GM19238 (cell line): ENCODE data around the gene MBD3.
A peak's percentile ranks its signal among the peaks of the same experiment; 100 is the strongest.
"Not testable (repeated sequence)": the region's sequence is repeated elsewhere in the genome, so short reads cannot be mapped to it uniquely, and the experiment has no call there.

Experiments used
- DNase-seq: peaks from one replicate; pipeline ENCODE4 v3.0.0; 2011; ENCODE audit warnings: low spot score; ENCODE audit not compliant: insufficient read length

The MBD3 gene, protein sequence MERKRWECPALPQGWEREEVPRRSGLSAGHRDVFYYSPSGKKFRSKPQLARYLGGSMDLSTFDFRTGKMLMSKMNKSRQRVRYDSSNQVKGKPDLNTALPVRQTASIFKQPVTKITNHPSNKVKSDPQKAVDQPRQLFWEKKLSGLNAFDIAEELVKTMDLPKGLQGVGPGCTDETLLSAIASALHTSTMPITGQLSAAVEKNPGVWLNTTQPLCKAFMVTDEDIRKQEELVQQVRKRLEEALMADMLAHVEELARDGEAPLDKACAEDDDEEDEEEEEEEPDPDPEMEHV

DNA sequence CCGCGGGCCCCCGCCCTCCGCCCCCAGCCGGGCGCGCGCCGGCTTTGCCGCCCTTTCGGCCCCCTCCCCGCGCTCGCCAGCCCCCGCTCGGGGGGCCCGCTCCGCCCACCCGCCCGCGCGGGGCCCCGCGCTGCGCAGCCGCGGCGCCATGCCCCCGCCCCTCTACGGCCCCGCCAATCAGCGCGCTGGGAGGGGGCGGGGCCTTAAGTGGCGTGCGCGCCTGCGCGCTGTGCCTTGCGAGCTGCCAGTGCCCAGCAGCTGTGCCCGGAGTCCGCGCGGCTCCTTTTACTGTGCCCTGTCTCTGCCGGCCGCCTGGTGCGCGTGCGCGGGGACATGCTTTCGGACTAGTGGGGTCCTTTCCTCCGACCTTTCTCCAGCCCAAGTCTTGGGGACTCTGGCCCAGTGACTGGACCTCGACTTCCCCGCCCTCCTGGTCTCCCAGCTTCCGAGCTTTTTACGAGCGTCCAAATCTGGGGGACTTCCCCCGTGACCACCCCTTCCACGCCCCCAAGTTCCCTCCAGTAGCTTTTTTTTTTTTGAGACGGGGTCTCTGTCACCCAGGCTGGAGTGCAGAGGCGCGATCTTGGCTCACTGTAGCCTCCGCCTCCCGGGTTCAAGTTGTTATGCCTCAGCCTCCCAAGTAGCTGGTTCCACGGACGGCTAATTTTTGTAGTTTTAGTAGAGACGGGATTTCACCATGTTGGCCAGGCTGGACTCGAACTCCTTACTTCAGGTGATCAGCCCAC lies at the start of gene MBD3:
Gene MBD3, minus strand, starts transcription at position 111 of the 746 bp plus-strand sequence. CDS start 234 bp downstream, outside the sequence.
- DNase-seq = peak; percentile 98

DNA sequence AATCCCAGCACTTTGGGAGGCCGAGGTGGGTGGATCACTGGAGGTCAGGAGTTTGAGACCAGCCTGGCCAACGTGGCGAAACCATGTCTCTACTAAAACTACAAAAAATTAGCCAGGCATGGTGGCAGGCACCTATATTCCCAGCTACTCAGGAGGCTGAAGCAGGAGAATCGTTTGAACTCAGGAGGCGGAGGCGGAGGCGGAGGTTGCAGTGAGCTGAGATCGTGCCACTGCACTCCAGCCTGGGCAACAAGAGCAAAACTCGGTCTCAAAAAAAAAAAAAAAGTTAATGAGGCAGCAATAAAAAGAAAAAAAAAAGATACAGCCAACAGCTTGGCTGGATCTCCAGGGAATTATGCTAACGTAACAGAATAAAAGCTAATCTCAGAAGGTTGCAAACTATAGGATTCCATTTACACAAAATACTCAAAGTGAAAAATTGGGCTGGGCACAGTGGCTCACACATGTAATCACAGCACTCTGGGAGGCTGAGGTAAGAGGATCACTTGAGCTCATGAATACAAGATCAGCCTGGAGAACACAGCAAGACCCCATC lies 48.3 kb upstream of the MBD3 start:
- not testable (repeated sequence) for DNase-seq

DNA sequence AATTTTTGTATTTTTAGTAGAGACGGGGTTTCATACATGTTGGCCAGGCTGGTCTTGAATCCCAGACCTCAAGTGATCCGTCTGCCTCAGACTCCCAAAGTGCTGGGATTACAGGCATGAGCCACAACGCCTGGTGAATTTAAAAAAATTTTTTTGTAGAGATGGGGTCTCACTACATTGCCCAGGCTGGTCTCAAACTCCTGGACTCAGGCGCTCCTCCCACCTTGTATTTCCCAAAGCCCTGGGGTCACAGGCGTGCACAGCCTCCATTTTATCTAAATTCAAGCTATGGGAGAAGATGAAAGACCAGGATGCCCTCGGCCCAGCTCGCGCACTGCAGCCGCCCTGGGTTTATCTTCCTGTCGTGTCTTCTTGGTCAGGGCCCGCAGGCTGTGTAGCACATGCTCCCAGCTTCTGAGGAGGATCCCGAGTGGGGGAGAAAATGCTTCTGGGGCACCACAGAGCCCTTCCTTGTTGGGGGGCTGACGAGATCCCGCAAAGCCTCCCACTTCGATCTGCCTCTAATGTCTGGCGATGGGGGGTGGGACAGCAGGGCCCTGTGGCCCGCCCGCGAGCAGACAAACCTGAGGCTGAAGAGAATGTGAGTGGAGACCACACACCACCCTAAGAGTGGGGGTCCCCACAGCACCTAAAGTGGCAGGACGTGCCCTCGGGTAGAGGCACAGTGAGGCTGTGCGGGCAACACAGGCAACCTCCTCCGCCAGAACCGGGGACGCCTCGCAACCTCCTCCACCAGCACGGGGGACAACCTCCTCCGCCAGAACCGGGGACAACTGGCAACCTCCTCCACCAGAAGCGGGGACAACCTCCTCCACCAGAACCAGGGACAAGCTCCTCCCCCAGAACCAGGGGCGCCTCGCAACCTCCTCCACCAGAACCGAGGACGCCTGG lies 43.9 kb upstream of the MBD3 start:
- DNase-seq = no peak

DNA sequence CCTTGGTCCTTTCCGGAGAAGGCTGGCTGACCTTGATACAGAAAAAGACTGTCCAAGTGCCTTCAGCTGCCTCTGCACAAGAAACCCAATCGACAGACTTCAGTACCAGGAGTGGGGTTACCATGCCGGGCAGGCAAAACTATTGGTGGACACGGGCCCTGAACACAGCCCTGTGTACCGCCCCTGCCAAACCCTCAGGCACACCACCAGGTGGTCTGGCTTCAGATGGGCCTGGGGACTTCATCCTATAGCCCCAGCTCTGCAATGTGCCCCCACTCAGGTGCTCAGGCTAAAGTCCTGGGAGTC lies 42.2 kb upstream of the MBD3 start:
- no peak for DNase-seq

DNA sequence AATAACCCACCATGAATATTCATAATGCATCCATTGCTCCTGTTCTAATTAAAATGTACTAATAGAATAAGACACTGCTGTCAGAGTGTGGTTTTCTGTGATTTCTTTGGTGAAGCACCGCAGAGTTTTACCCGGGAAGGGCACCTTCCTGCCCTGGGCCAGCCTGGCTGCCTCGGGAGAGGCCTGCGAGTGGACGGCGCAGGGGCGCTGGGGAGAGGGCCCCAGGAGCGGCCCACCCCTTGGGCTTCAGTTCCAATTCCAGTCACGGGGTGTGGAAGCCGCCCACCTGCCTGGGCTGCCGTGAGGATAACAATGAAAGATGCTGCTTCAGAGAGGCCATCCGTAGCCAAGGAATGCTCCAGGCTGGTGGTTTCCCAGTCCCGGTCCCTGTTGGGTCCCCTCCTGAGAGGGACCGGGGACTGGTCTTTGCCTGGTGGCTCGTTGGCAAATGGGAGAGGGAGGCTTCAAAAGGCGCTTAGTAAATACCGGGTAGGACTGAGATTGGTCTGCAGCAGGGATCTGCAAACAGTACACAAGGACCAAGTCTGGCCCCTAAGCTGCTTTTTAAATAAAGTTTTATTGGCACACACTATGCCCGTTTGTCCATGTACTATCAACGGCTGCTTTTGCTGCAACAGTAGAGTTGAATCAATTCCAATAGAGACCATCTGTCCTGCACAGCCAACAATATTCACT lies 41.7 kb upstream of the MBD3 start:
- DNase-seq = no peak

DNA sequence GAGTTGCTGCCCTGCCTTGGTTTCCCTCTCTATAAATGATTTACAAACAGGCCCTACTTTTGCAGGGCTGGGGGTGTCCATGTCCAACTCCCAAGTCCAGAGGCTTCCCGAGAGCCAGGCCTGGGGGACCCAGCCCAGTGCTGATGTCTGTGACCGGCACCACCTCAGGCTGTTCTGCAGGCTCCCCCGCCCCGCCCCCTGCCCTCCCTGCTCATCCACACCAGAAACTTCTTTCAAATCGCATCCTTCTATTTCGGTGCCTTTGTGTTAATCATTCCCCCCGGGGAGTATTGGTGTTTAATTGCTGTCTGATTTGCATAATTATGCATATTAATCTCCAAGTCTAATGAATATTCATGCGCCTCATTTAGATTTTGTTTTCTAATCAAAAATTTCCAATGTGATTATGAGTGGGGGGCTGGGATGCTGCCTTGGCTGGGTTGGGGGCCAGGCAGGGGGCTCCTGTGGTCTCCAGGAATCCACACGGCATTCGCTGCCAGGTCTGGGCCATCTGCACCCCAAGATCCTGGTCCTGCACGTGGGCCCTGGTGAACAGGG lies 40.7 kb upstream of the MBD3 start:
- no peak for DNase-seq

DNA sequence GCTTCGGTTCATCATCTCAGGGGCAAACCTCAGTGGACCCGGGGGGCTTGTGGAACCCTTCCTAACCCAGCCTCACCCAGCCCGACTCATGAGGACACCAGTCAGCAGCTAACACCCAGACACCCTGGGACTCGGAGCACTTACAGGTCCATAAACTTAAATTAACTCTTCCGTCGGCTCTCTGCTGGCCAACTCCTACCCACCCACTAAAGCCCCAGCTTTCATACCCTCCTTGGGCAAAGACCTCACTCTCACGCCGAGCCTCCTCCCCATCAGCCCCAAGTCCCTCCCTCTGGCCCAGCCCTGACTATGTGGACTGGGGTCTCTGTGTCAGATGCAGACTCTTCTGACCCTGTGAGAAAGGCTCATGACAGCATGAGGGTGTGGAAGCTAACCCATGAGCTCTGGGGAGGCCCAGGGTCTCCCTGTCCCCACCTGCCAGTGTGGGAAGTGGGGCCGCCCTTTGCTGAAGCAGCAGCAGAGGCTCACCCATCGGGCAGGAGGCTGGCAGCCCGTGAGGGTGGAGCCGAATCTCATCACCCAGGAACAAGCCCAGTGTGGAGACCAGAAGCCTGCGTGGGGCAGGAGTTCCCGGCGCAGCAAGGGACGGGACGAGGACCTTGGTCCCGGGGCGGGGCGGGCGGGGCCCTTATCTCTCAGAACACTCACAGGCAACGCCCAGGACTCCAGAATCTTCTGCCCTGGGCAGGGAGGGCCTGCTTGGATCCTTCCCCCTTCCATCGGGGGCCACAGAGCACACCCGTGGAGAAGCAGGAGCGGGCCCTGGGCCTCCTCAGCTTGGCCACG lies 40.0 kb upstream of the MBD3 start:
- no peak for DNase-seq

DNA sequence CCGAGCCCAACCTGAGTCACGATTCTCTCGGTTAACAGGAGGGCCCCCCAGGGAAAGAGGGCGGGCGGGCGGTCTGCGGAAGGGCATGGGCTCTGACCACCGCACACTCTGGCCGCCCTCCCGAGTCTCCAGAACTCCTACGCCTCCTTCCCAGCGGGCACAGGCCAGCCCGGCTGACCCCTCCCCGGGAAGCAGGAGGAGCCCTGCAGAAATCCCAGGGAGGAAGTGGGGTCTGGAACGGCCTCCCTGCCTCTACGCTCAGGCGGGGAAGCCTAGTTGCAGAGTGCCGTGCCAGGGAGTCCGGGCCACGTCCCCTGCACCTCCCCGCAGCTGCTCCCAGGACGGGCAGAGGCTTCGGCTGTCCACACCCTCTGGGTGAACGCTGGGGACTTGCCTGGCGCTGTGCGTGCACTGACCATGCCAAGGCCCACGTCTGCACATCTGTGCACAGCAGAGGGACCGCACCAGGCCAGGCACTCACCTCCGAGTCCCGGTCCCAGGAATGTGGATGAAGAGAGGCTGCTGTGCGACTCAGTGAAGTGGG lies 39.0 kb upstream of the MBD3 start:
- DNase-seq = no peak

DNA sequence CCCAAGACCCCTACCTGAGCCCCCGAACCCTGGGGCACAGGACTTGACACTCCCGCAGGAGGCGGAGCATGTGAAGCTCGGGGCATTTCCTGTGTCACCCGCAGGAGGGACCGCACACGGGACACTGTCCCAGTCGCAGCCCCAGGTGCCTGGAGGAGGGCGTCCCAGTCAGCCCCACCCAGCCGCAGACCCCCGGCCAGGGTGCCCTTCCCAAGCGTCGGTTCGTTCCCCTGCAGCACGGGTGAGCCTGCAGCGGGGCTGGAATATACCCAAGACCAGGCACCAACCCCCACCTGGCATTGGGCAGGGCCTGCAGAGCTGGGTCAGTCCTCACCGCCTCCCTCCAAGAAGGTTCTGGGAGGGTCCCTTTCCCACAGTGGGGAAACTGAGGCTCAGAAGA lies 38.1 kb upstream of the MBD3 start:
- DNase-seq = no peak

DNA sequence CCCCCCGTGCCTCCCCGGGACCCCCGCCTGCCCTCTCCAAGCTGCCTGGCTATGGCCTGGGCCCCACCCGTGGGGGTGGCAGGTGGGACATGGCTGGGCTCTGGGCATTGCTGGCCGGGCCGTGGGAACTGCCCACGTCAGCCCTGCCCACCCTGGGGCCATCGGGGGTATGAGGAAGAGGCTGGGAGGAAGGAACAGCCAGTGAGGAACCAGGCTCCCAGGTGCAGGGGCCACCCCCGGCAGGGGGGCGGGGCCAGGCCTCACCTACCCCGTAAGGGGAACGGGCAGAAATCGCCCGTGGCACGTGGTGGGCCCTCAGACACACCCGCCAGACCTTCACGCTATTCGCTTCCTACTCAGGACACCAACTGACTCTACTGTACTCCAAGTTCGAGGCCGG lies 37.3 kb upstream of the MBD3 start:
- DNase-seq = no peak

DNA sequence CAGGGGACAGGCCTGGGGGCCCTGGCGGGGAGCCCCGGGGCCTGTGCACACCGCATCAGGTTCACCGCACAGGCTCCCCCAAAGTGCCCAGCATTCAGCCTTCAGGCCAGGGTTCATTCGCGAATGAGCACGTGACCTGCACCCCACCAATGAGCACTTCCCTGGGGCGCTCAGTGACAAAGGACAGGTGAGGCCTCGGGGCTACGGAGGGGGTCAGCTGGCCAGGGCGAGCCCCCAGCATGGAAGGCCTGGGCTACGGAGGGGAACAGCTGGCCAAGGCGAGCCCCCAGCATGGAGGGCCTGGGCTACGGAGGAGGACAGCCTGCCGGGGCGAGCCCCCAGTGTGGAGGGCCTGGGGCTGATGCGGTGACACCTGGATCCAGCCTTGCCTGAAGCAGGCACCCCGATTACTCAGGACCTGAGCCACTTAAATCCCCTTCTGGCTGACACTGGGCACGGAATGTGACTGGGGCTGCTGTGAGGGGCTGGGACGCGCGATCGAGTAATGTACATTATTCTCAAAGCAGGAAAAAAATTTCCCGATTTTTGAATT lies 36.7 kb upstream of the MBD3 start:
- no peak for DNase-seq

DNA sequence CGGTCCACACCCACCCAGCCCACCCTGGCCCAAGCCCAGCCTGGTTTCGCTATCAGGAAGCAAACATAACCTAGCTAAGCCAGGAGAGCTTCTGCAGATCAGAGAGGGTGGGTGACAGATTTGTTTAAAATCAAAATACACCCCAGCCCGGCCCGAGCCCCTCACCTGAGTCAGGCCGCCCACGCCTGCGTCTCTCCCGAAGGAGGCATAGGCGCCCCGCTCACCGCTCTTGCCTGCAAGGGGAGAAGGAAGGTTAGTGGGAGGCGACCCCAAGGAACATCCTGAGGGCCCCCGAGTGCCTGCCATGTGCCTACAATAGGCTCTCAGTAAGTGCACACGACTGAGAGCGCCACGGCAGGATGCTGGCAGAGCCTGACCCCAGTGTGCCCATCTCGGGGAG lies 34.5 kb upstream of the MBD3 start:
- no peak for DNase-seq

DNA sequence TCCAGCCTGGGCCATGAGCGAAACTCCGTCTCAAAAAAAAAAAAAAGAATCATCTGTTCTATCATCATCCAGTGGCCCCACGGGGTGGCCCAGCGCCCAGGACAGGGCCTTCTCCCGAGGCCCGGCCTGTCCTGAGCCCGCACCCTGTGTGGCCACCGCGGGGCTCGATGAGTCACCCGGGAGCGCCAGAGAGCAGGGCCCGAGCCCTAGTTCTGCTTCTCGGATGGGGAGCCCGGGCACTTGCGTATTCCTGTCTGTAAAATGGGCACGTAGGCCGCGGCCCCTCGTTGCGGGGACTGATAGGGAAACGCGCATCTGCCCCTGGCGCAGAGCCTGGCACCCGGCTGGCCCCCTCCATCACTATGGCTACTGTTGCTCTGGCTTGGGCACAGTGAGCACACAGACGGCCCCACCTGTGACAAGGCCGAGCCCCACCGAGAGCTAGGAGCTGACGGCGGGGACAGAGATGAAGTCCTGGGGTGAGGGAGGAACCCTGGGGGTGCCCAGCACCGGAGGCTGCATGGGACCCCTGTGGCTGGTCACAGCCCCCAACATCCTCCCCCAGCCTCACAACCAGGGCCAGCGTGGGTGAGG lies 33.8 kb upstream of the MBD3 start:
- no peak for DNase-seq

DNA sequence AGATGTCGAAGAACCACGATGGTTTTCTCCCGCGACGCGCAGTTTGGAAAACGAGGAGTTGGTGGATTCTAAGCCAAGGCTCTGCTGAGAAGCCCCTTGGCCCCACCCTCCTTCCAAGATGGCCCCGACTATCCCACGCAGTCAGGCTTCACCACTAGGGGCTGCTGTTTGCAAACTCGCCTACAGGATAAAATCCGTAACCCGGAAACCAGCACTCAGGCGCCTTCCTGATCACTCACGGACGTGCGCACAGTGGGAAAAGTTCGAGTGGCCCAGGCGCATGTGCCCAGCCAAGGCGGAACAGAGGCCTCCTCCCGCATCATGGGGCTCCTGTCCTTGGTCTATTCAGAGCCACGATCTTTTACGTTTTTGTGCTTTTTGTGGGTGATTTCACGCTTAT lies 31.8 kb upstream of the MBD3 start:
- DNase-seq = peak; percentile 74

DNA sequence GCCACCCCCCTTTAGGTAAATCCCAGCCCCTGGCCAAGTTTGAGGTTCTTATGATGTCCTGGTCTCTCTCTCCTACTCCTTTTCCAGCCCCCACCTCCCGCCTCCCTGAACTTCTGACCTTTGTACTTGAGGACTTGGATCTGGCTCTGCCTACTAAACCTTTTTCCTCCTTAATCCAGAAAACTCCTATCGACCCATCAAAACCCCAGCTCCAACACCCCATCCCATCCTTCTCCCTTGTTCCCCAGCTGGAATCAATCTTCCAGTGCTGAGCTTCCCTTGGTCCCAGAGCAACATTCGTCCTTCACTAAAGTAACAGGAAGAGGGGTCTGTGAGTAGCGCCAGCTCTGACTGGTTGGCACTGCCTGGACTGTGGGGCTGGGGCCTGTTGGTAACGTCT lies 29.9 kb upstream of the MBD3 start:
- no peak for DNase-seq

DNA sequence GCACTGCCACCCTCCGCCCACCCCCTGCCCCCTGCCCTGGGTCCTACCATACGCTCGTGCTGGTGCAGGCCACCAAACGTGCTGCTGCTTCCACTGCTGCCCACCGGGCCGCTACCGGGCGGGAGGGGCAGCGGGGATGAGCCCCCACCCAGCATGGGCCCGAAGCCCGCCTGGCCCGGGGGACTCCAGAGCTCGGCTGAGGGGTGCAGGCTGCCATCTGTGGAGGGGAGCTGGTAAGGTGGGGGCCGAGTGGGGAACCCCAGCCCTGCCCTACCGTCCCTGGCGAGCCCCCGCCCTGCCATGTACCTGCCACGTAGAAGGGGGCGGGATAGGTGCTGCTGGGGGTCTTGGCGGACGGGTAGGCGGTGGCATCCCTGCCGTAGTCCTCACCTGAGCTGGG lies 29.3 kb upstream of the MBD3 start:
- DNase-seq = no peak

DNA sequence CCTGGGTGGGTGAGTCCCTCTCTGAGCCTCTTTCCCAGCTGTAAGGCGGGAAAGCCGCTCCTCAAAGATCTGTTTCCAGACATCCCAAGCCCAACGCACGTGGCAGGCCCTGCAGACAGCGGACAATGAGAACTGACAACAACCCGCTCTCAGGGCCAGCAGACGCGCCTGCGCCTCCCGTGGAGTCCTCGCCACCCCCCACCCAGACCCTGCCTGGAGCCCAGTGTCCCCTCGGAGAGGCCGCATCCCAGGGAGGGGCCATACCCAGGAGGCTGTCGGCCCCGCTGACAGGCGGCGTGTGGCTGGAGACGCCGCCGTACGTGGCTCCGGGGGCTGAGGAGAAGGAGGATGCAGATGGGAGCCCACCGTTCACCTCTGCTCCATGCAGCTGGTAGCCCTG lies 28.9 kb upstream of the MBD3 start:
- no peak for DNase-seq

DNA sequence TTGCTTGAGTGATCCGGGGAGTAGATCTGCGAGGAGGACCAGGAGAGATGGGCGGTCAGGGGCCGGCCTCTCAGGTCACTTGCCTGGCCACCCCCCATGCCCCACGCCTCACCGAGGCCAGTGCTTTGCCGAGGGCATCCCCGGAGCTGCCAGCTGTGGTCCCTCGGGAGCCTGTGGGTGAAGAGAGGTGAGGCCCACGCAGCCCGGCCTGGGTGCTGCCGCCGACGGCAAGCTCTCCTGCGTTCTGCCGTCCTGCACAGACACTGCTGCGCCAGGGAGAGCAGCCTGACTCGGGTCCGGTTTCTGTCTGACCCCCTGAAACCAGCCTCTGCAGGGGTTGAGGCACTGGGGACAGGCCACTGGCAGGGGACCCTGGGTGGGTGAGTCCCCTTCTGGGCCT lies 28.4 kb upstream of the MBD3 start:
- no peak for DNase-seq

DNA sequence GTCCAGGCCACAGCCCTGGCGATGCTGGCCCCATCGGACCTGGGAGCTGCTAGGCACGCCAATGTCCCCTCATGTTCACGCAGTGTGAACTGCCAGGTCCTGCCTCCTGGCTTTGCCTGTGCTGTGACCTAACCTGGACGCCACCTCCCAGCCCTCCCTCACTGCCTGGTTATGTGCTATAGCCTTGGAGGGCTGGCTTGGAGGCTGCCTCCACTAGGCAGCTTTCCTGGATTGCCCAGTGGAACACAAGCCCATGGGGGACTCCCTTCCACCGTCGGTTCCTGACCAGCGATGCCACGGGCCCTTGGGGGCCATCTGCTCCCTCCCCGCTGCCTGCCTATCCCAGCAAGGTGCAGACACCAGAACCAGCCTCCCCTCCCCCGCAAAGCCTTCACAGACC lies 27.8 kb upstream of the MBD3 start:
- DNase-seq = no peak
